Parathyroid adenoma (tissue), 2 donors: Measurements from ENCODE around the gene MAZ.
"Not testable (repeated sequence)": the region's sequence is repeated elsewhere in the genome, so short reads cannot be mapped to it uniquely, and the experiment has no call there.

Source experiments
- H2AFZ ChIP-seq: fragments of 300-600 bp; sonication (generic); one replicate; pipeline ENCODE4 v1.7.0; 2017; ENCODE audit warnings: antibody characterized with exemption, mild to moderate bottlenecking
- H3K27ac ChIP-seq: fragments of 300-600 bp; sonication (generic); one replicate; pipeline ENCODE4 v1.7.0; 2017
- H3K27me3 ChIP-seq: fragments of 300-600 bp; sonication (generic); one replicate; pipeline ENCODE4 v1.7.0; 2017; ENCODE audit warnings: low read length; ENCODE audit not compliant: control insufficient read depth, insufficient read depth
- H3K36me3 ChIP-seq: fragments of 300-600 bp; sonication (generic); one replicate; pipeline ENCODE4 v1.7.0; 2017; ENCODE audit warnings: low read length; ENCODE audit not compliant: control insufficient read depth, insufficient read depth
- H3K4me1 ChIP-seq: fragments of 300-600 bp; sonication (generic); one replicate; pipeline ENCODE4 v1.7.0; 2017; ENCODE audit warnings: control low read depth
- H3K4me2 ChIP-seq: fragments of 300-600 bp; sonication (generic); one replicate; pipeline ENCODE4 v1.7.0; 2017; ENCODE audit warnings: low read length
- H3K4me3 ChIP-seq: fragments of 300-600 bp; sonication (generic); one replicate; pipeline ENCODE4 v1.7.0; 2017; ENCODE audit warnings: low read depth, low read length
- H3K79me2 ChIP-seq: fragments of 300-600 bp; sonication (generic); one replicate; pipeline ENCODE4 v1.7.0; 2017; ENCODE audit warnings: control low read depth
- H3K9ac ChIP-seq: fragments of 300-600 bp; sonication (generic); one replicate; pipeline ENCODE4 v1.7.0; 2017; ENCODE audit warnings: mild to moderate bottlenecking
- H3K9me3 ChIP-seq: fragments of 300-600 bp; sonication (generic); one replicate; pipeline ENCODE4 v1.7.0; 2017; ENCODE audit warnings: low read length; ENCODE audit not compliant: control insufficient read depth
- CTCF ChIP-seq: fragments of 300-600 bp; sonication (generic); IDR thresholded peaks from one replicate; pipeline ENCODE4 v1.7.0; 2017; ENCODE audit warnings: antibody characterized with exemption, mild to moderate bottlenecking
- donor health status: primary hyperparathyroidism.

MAZ gene

GRCh38 chr16:29806099-29806579 lies at the start of gene MAZ:
Gene MAZ, plus strand, starts transcription at chr16:29806529. Its CDS starts 173 bp downstream, at chr16:29806702.
- Histone ChIP-seq H3K9ac (no peak within 1 kb of the TSS), H3K9me3 (no peaks in the 10 kb centered on the region)

GRCh38 chr16:29756654-29757053 lies 49.7 kb upstream of the MAZ start:
- H3K27ac ChIP-seq: peak overlapping the region; percentile 25
- TF ChIP-seq CTCF: no peak

More at GRCh38 chr16:29806099-29806579, at the start of gene MAZ:
- H3K4me1 ChIP-seq: peaks cover 25% of the 10 kb centered on the region
- H3K79me2 ChIP-seq: no peaks in the 10 kb centered on the region
- peak within 1 kb of the TSS; percentile 78 for H2AFZ ChIP-seq
- no peaks in the 10 kb centered on the region for H3K36me3 ChIP-seq
- peak within 1 kb of the TSS; percentile 84 for H3K27ac ChIP-seq
- peak within 1 kb of the TSS; percentile 97 for H3K4me3 ChIP-seq
- no peaks in the 10 kb centered on the region for H3K27me3 ChIP-seq
- no peak for TF ChIP-seq CTCF
- H3K4me2 ChIP-seq: peak within 1 kb of the TSS; percentile 83

GRCh38 chr16:29757086-29757485 lies 49.2 kb upstream of the MAZ start:
- not testable (repeated sequence) for H3K27ac ChIP-seq, H3K4me3 ChIP-seq, H3K79me2 ChIP-seq, H3K4me2 ChIP-seq, H3K9me3 ChIP-seq, H3K36me3 ChIP-seq, H3K27me3 ChIP-seq, H3K9ac ChIP-seq
- Histone ChIP-seq H2AFZ (peak overlapping the region; percentile 74), H3K4me1 (peaks cover 29% of the 10 kb centered on the region)

More at GRCh38 chr16:29756654-29757053, 49.7 kb upstream of the MAZ start:
- peak overlapping the region; percentile 24 for H2AFZ ChIP-seq
- no peak overlapping the region for H3K4me3 ChIP-seq
- no peaks in the 10 kb centered on the region for H3K27me3 ChIP-seq
- H3K4me1 ChIP-seq: peaks cover 27% of the 10 kb centered on the region
- no peaks in the 10 kb centered on the region for H3K79me2 ChIP-seq
- no peaks in the 10 kb centered on the region for H3K9me3 ChIP-seq
- no peaks in the 10 kb centered on the region for H3K36me3 ChIP-seq
- H3K9ac ChIP-seq: no peak overlapping the region
- no peak overlapping the region for H3K4me2 ChIP-seq

- no peak overlapping the region for H3K9ac ChIP-seq
- no peaks in the 10 kb centered on the region for H3K9me3 ChIP-seq
- no peak for TF ChIP-seq CTCF
- H3K36me3 ChIP-seq: no peaks in the 10 kb centered on the region
- H3K4me1 ChIP-seq: peaks cover 30% of the 10 kb centered on the region
- H3K79me2 ChIP-seq: no peaks in the 10 kb centered on the region
- H3K4me2 ChIP-seq: no peak overlapping the region
- peak overlapping the region; percentile 63 for H3K27ac ChIP-seq
- no peak overlapping the region for H3K4me3 ChIP-seq
- H2AFZ ChIP-seq: peak overlapping the region; percentile 74
- no peaks in the 10 kb centered on the region for H3K27me3 ChIP-seq
Measured at GRCh38 chr16:29757950-29758466, 48.3 kb upstream of the MAZ start.

- peak overlapping the region; percentile 85 for H3K27ac ChIP-seq
- peak overlapping the region; percentile 19 for H3K4me2 ChIP-seq
- no peaks in the 10 kb centered on the region for H3K36me3 ChIP-seq
- peaks cover 31% of the 10 kb centered on the region for H3K4me1 ChIP-seq
- no peak overlapping the region for H3K9ac ChIP-seq
- no peaks in the 10 kb centered on the region for H3K9me3 ChIP-seq
- TF ChIP-seq CTCF: no peak
- no peaks in the 10 kb centered on the region for H3K79me2 ChIP-seq
- peak overlapping the region; percentile 65 for H2AFZ ChIP-seq
- no peak overlapping the region for H3K4me3 ChIP-seq
- H3K27me3 ChIP-seq: no peaks in the 10 kb centered on the region
Measured at GRCh38 chr16:29760567-29761279, 45.6 kb upstream of the MAZ start.

GRCh38 chr16:29761280-29761651 lies 45.1 kb upstream of the MAZ start:
- H3K27ac ChIP-seq: peak overlapping the region; percentile 85
- H3K27me3 ChIP-seq, H3K4me2 ChIP-seq, H3K79me2 ChIP-seq, H3K9ac ChIP-seq, H3K36me3 ChIP-seq, H3K9me3 ChIP-seq, H3K4me3 ChIP-seq: not testable (repeated sequence)
- peaks cover 31% of the 10 kb centered on the region for H3K4me1 ChIP-seq
- H2AFZ ChIP-seq: peak overlapping the region; percentile 65
